Activated CD4-positive, alpha-beta T cell treated with anti-CD3 and anti-CD28 coated beads for 1 hour (primary cell): ENCODE measurements around the gene ANTKMT.
"Not testable (repeated sequence)": the region's sequence is repeated elsewhere in the genome, so short reads cannot be mapped to it uniquely, and the experiment has no call there.

Experiments used
- DNase-seq: peaks from one replicate; pipeline ENCODE4 v3.0.0-alpha.2; 2020

ANTKMT gene

DNA sequence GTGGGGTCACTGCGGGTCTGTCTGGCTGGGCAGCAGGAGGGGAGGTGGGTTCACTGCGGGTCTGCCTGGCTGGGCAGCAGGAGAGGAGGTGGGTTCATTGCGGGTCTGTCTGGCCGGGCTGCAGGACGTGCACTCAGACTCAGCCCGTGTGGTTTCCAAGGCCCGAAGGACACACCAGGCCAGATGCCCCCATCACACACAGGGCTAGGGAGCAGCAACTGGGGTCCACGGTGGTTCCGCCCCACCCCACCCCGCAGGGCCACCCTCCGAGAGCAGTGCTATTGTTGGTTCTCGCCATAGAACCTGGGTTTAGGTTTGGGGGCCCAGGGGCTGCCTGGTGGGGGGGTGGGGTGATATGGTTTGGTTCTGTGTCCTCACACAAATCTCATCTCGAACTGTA lies 25.7 kb downstream of the ANTKMT start:
- DNase-seq: no peak

- DNase-seq: no peak
Observed at GRCh38 chr16:747978-748746, 27.2 kb downstream of the ANTKMT start.

- no peak for DNase-seq
Observed at GRCh38 chr16:749010-749409, 28.1 kb downstream of the ANTKMT start.

DNA sequence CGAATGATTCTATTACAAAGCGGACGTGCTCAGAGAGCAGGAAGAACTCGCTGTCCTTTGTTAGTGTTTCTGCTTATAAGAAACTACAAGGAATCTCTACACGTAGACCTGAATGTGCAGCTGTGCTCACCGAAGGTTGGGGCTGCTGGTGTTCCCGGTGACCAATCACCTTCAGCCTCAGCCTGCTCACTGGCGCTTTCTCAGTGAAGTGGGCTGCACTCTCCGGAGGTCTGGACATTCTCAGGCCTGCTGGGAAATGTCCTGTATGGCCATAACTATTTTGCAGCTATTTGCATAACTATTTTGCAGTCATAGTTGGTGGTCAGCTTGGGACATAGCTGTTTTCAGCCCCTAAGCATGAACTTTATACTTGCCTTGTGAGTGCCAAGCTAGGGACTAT lies 29.5 kb downstream of the ANTKMT start:
- no peak for DNase-seq

DNA sequence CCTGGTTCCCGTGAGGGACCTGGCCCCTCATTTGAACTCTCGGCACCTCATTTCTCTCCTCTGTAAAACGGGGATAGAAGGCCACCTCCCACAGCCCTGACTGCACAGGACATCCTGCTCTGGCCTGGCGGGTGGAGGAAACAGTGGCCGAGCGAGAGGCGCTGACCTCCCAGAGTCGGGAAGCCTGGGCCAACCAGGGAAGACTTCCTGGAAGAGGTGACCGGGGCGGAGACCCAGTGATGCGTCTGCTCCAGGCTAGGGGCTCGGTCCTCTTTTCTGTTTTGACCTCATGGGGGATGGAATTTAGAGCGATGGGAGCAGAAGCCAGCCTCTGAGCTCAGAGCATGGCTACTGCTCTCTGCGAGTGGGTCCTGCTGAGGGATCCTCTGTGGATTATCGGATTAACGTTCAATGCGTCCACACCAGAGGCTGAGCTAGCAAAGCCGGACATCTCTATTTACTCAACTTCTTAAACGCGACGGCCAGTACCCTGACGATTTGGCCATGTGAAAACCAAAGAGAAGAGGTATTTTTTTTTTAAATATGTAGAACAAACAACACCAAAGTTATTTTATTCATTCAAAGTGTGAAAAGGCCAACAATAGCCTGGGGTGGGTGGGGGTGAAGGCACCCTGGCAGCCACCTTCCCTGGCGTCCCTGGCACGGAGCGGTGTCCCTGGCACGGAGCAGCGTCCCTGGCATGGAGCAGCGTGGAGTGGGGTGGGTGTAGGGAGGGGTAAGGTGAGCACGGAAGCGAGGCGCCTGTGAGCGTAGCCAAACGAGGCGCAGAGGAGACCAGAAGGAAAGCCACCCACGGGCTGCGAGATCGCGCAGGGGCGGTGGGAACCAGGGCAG lies 30.4 kb downstream of the ANTKMT start:
- no peak for DNase-seq

GRCh38 chr16:752007-752312 lies 31.0 kb downstream of the ANTKMT start:
- DNase-seq: no peak

DNA sequence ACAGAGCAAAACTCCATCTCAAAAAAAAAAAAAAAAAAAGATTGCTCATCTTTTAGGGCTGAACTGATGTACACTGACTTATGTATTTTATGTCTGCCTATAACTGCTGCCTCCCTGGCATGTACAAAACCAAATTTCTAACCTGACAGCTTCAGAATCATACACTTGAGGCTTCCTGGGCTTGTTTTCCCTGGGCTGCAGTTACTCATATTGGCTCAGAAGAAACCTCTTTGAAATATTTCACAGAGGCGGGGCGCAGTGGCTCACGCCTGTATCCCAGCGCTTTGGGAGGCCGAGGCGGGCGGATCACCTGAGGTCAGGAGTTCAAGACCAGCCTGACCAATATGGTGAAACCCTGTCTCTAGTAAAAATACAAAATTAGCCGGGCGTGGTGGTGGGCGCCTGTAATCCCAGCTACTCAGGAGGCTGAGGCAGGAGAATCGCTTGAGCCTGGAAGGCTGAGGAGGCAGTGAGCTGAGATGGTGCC lies 33.2 kb downstream of the ANTKMT start:
- not testable (repeated sequence) for DNase-seq

GRCh38 chr16:754656-755055 lies 33.7 kb downstream of the ANTKMT start:
- no peak for DNase-seq

GRCh38 chr16:756428-756827 lies 35.5 kb downstream of the ANTKMT start:
- DNase-seq: no peak

GRCh38 chr16:759110-759910 lies 38.4 kb downstream of the ANTKMT start:
- no peak for DNase-seq

- no peak for DNase-seq
Observed at GRCh38 chr16:760065-760464, 39.1 kb downstream of the ANTKMT start.

DNA sequence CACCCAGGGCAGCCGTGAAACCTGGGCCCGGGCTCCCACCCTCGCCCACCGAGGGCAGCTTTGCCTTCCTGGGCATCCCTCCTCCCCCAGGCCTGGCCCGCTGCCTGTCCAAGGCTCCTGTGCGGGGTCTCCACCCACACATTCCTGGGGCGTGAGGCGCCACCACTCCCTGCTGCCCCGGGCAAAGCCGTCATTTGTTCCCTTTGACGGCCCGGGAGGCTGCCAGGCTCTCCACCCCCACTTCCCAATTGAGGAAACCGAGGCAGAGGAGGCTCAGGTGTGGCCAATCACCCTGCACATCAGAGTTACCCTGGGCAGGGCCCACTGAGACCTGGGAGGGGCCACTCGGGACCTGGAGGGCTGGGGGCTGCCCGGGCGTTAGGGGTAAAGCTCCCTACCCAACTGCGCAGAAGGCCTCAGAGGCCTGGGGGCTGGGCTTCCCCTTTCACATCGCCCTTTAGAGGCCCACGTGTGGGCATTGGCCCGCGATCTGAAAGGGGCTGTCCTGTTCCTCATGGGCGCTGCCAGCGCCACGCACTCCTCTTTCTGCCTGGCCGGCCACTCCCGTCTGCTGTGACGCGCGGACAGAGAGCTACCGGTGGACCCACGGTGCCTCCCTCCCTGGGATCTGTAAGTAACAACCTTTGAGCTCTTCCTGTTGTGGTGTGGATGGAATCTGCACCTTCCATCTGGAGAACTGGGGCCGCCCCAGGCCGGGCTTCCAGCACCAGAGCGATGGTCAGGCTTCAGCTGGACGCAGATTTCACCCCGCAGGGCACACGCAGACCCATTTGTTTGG lies 39.8 kb downstream of the ANTKMT start, which contains the start of gene MSLN:
TSS of gene MSLN (plus strand) at position 190 of the 799 bp plus-strand sequence. CDS start 1,947 bp downstream, outside the sequence.
- DNase-seq: no peak

DNA sequence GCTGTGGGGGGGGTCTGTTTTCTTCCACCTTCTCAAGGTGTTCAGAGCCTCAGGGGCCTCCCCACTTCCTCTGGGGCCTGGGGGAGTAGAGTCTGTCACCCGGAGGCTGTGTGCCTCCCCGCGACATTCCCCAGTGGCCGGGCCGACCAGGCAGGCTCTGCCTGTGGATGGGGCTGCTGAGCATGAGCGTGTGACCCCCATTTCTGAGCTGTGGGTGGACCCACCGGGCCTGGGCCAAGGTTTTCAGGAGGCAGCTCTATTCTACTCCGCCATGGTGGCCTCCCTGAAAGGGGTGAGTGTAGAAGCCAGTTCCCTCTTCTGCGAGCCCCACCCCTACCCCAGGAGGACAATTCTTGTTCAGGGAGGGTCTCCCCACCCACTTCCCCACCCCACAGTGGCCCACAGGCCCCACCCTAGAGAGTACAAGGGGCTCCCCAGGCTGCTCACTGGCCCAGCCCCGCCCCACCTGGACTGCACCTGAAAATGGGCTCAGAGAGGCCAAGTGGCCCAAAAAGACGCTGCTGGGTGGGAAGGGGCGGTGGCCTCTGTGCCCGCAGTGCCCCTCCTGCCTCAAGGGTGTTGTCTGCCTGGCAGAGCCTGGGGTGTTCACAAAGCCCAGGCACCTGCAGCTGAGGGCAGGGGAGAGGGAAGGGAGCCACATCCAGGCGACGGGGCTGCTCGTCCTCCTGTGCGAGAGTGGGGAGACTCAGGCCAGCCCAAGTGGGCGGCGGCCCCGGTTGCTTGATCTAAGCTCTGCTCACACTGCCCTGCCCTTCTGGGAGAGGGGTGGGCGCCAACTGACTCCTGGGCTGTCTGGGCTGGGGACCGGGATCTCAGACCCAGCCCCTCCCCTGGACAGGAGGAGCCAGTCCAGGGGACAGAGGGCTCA lies 40.9 kb downstream of the ANTKMT start:
- no peak for DNase-seq

DNA sequence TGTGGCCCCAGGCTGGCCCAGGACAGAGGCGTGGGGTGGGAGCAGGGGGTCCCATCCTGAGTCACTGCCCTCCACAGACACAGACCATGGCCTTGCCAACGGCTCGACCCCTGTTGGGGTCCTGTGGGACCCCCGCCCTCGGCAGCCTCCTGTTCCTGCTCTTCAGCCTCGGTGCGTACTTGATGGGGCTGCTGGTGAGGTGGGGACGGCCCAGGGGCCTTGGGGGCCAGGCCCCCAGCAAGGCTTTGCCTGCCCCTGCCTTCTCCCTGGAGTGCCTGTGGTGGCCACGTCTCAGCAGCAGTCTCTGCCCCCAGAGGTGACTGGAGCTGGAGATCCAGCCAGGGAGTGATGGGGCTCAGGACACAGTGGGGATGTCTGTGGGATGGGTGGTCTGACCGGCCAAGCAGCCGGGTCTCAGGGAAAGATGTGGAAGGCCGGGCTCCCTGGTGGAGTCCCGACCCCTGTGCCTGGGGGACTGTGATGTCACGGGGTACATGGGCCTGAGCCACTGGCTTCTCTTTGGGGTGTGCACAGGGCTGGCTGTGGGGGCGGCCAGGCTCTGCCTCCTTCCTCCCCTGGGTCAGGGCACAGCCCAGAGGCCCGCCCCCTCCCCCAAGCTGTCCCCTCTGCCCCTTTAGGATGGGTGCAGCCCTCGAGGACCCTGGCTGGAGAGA lies 41.8 kb downstream of the ANTKMT start:
- no peak for DNase-seq

DNA sequence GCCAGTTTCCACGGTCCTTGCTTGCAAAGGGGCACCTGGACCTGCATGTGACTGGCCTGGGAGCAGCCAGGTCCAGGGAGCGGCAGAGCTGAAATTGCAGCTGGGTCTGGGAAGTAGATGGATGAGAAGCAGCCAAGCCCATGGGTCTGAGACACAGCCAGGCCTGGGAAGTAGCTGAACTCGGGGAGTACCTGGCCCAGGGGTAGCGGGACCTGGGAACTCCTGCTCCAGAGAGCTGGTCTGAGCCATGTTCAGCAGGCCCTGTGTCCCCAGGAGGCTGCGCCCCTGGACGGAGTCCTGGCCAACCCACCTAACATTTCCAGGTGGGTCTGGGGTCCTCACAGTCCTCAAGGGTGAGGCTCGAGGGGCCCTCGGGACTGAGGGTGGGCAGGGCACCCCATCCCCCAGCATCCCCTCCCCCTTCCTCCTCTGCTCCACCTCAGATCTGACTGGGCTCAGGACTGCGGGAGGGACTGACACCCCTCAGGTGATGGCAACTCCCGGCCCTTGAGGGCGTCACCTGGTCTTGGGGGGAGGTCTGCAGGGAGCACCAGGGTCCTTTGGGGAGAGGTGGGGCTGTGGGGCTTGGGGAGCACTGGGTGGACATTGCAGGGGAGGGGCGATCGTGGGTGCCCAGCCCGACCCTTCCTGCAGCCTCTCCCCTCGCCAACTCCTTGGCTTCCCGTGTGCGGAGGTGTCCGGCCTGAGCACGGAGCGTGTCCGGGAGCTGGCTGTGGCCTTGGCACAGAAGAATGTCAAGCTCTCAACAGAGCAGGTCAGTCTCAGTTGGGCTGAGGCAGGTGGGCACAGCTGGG lies 42.6 kb downstream of the ANTKMT start:
- no peak for DNase-seq

DNA sequence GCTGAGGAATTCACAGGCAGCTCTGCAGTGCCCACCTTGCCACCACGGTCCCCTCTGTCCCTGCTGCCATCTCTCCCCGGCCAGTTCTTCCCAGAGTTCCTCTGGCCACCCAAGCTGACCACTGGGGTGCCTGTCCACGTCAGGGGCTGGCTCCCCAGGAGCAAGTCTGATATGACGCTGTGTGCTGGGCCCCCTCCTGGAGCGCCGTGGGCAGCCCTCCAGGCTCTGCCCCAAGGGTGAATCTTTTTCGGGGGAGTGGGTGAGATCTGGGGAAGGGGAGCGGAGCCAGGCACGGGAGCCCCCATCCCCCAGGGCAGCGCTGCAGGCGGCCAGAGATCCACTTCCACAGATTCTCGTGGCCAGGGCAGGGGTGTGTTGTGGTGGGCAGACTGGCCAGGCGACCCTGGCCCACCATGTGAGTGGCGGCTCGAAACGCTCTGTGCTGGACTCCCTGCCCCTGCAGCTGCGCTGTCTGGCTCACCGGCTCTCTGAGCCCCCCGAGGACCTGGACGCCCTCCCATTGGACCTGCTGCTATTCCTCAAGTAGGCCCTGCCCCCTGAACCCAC lies 43.3 kb downstream of the ANTKMT start:
- DNase-seq: no peak

DNA sequence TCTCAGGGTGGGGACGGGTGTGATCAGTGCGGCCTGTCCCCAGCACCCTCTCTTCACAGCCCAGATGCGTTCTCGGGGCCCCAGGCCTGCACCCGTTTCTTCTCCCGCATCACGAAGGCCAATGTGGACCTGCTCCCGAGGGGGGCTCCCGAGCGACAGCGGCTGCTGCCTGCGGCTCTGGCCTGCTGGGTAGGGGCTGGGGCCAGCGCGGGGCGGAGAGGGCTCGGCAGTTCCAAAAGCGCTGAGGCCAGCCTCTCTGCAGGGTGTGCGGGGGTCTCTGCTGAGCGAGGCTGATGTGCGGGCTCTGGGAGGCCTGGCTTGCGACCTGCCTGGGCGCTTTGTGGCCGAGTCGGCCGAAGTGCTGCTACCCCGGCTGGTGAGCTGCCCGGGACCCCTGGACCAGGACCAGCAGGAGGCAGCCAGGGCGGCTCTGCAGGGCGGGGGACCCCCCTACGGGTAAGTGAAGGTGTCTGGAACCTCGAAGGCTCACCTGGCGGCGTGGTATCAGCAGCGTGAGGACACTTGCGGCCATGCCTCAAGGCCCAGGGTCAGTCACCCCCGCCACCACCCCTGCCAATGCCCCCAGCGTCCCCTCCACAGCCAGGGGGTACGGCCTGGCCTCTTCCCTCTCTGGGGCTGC lies 44.0 kb downstream of the ANTKMT start:
- DNase-seq: no peak

GRCh38 chr16:765488-765865 lies 44.5 kb downstream of the ANTKMT start:
- DNase-seq: no peak
